HepG2 (cell line): Measurements from ENCODE around the gene LYST. TPM values are rescaled to one million over a fixed set of nuclear protein-coding genes. Genes with fewer than 3 reads are reported as not detected.

Source experiments
- AKNA ChIP-seq: sonication (generic); formaldehyde crosslinking; IDR thresholded peaks from 2 replicates; pipeline ENCODE4 v1.4.0; 2020; ENCODE audit warnings: missing genetic modification reagents, borderline replicate concordance
- ELF1 ChIP-seq: sonication (generic); formaldehyde crosslinking; IDR thresholded peaks from 2 replicates; pipeline ENCODE4 v1.4.0; 2020; ENCODE audit warnings: missing genetic modification reagents
- ISL2 ChIP-seq: sonication (generic); formaldehyde crosslinking; IDR thresholded peaks from 2 replicates; pipeline ENCODE4 v1.5.0; 2020; ENCODE audit warnings: missing genetic modification reagents
- JUND ChIP-seq: sonication (generic); formaldehyde crosslinking; IDR thresholded peaks from 2 replicates; pipeline ENCODE4 v1.8.0; 2022; ENCODE audit warnings: mild to moderate bottlenecking, missing genetic modification reagents
- KLF15 ChIP-seq: sonication (generic); formaldehyde crosslinking; IDR thresholded peaks from 2 replicates; pipeline ENCODE4 v1.8.1; 2023; ENCODE audit warnings: borderline replicate concordance, mild to moderate bottlenecking, inconsistent platforms, missing genetic modification reagents, mixed read lengths
- RARA ChIP-seq: IDR thresholded peaks from 2 replicates; pipeline ENCODE4 v1.6.1; 2016; ENCODE audit warnings: missing genetic modification reagents, missing compliant biosample characterization
- SMYD3 ChIP-seq: sonication (generic); formaldehyde crosslinking; IDR thresholded peaks from 2 replicates; pipeline ENCODE4 v1.8.1; 2023; ENCODE audit warnings: mild to moderate bottlenecking, missing genetic modification reagents
- TMF1 ChIP-seq: sonication (generic); formaldehyde crosslinking; IDR thresholded peaks from 2 replicates; pipeline ENCODE4 v1.8.1; 2022; ENCODE audit warnings: low read depth, missing genetic modification reagents
- ZBTB20 ChIP-seq: sonication (generic); formaldehyde crosslinking; IDR thresholded peaks from 2 replicates; pipeline ENCODE4 v1.8.1; 2023; ENCODE audit warnings: missing genetic modification reagents, low read depth, mild to moderate bottlenecking, borderline replicate concordance
- ZFYVE20 ChIP-seq: sonication (generic); formaldehyde crosslinking; IDR thresholded peaks from 2 replicates; pipeline ENCODE4 v1.8.0; 2023; ENCODE audit warnings: low read depth, mild to moderate bottlenecking, moderate library complexity, missing genetic modification reagents, borderline replicate concordance
- ZMYM2 ChIP-seq: sonication (generic); formaldehyde crosslinking; IDR thresholded peaks from 2 replicates; pipeline ENCODE4 v1.8.0; 2022; ENCODE audit warnings: mild to moderate bottlenecking, missing genetic modification reagents
- ZMYM4 ChIP-seq: sonication (generic); formaldehyde crosslinking; IDR thresholded peaks from 2 replicates; pipeline ENCODE4 v1.8.1; 2023; ENCODE audit warnings: mild to moderate bottlenecking, missing genetic modification reagents
- ZNF101 ChIP-seq: sonication (generic); formaldehyde crosslinking; IDR thresholded peaks from 2 replicates; pipeline ENCODE4 v1.4.0; 2020; ENCODE audit warnings: mild to moderate bottlenecking, low read depth, missing genetic modification reagents, borderline replicate concordance
- ZNF451 ChIP-seq: sonication (generic); formaldehyde crosslinking; IDR thresholded peaks from 2 replicates; pipeline ENCODE4 v1.5.0; 2020; ENCODE audit warnings: mild to moderate bottlenecking, missing genetic modification reagents
- ZNF674 ChIP-seq: sonication (generic); formaldehyde crosslinking; IDR thresholded peaks from 2 replicates; pipeline ENCODE4 v1.5.0; 2020; ENCODE audit warnings: low read depth, mild to moderate bottlenecking, missing genetic modification reagents
- polyA plus RNA-seq, 8 experiments: library from polyadenylated mRNA; depleted of rRNA in 3 of 8; stranded (reverse) in 7 of 8; unstranded in 1 of 8; fragments of >200 nt; fragmentation: Illumina TruSeq in 4 of 8; extraction: Trizol in 4 of 8; gene quantifications; 2 replicates each; pipeline versions ENCODE4 v1.2.1 to v1.2.3, GENCODE V29; 2011 to 2016; ENCODE audit warnings: low read depth in 4 of 8, missing spikeins in 1 of 8, mixed read lengths in 1 of 8; ENCODE audit not compliant: insufficient read depth in 1 of 8
- total RNA-seq, 5 experiments: library from RNA; depleted of rRNA; stranded (reverse); fragments of >200 nt; fragmentation: Illumina TruSeq; extraction: Trizol; gene quantifications; 2 replicates each; pipeline ENCODE4 v1.2.3, GENCODE V29; 2016; ENCODE audit warnings: low read depth in 1 of 5
- TF ChIP-seq, protein P1 (sequence below): sonication (generic); formaldehyde crosslinking; IDR thresholded peaks from 2 replicates; pipeline ENCODE4 v1.8.0; 2023; ENCODE audit warnings: mild to moderate bottlenecking, missing genetic modification reagents
- TF ChIP-seq, protein P2 (sequence below): sonication (generic); formaldehyde crosslinking; IDR thresholded peaks from 2 replicates; pipeline ENCODE4 v1.4.0; 2020; ENCODE audit warnings: missing genetic modification reagents, low read depth, mild to moderate bottlenecking, borderline replicate concordance
- TF ChIP-seq, protein P3 (sequence below): sonication (generic); formaldehyde crosslinking; IDR thresholded peaks from 2 replicates; pipeline ENCODE4 v1.4.0; 2020; ENCODE audit warnings: missing genetic modification reagents

Gene LYST
- total and polyA plus RNA-seq, 2 of the 13 experiments (the other 11 are each of a cell fraction or from before 2014, with no cell fraction given) = 0.91 to 2.5 TPM

GRCh38 chr1:235823684-235824083, 43.0 kb downstream of the LYST start (continued):
- TF ChIP-seq, protein P1, sequence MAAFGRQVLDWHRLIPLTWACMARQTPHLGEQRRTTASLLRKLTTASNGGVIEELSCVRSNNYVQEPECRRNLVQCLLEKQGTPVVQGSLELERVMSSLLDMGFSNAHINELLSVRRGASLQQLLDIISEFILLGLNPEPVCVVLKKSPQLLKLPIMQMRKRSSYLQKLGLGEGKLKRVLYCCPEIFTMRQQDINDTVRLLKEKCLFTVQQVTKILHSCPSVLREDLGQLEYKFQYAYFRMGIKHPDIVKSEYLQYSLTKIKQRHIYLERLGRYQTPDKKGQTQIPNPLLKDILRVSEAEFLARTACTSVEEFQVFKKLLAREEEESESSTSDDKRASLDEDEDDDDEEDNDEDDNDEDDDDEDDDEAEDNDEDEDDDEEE (CRISPR knock-in tag) = no peak
- TF ChIP-seq TMF1 (CRISPR knock-in tag) (no peak), JUND (CRISPR knock-in tag) (no peak), AKNA (CRISPR knock-in tag) (no peak), ZMYM4 (CRISPR knock-in tag) (no peak), ZNF451 (CRISPR knock-in tag) (no peak), RARA (CRISPR knock-in tag) (peak; percentile 74), ZBTB20 (no peak), SMYD3 (CRISPR knock-in tag) (no peak), ZNF101 (no peak), ZMYM2 (CRISPR knock-in tag) (no peak), KLF15 (CRISPR knock-in tag) (no peak), ISL2 (CRISPR knock-in tag) (peak; percentile 84), ZNF674 (CRISPR knock-in tag) (no peak), ELF1 (CRISPR knock-in tag) (no peak), ZFYVE20 (CRISPR knock-in tag) (no peak)
- TF ChIP-seq, protein P2, sequence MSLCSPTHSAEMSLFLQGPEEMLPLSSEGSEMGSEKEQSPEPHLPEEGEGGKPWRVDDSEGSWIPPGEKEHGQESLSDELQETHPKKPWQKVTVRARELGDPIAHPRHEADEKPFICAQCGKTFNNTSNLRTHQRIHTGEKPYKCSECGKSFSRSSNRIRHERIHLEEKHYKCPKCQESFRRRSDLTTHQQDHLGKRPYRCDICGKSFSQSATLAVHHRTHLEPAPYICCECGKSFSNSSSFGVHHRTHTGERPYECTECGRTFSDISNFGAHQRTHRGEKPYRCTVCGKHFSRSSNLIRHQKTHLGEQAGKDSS (CRISPR knock-in tag) = no peak
- TF ChIP-seq, protein P3, sequence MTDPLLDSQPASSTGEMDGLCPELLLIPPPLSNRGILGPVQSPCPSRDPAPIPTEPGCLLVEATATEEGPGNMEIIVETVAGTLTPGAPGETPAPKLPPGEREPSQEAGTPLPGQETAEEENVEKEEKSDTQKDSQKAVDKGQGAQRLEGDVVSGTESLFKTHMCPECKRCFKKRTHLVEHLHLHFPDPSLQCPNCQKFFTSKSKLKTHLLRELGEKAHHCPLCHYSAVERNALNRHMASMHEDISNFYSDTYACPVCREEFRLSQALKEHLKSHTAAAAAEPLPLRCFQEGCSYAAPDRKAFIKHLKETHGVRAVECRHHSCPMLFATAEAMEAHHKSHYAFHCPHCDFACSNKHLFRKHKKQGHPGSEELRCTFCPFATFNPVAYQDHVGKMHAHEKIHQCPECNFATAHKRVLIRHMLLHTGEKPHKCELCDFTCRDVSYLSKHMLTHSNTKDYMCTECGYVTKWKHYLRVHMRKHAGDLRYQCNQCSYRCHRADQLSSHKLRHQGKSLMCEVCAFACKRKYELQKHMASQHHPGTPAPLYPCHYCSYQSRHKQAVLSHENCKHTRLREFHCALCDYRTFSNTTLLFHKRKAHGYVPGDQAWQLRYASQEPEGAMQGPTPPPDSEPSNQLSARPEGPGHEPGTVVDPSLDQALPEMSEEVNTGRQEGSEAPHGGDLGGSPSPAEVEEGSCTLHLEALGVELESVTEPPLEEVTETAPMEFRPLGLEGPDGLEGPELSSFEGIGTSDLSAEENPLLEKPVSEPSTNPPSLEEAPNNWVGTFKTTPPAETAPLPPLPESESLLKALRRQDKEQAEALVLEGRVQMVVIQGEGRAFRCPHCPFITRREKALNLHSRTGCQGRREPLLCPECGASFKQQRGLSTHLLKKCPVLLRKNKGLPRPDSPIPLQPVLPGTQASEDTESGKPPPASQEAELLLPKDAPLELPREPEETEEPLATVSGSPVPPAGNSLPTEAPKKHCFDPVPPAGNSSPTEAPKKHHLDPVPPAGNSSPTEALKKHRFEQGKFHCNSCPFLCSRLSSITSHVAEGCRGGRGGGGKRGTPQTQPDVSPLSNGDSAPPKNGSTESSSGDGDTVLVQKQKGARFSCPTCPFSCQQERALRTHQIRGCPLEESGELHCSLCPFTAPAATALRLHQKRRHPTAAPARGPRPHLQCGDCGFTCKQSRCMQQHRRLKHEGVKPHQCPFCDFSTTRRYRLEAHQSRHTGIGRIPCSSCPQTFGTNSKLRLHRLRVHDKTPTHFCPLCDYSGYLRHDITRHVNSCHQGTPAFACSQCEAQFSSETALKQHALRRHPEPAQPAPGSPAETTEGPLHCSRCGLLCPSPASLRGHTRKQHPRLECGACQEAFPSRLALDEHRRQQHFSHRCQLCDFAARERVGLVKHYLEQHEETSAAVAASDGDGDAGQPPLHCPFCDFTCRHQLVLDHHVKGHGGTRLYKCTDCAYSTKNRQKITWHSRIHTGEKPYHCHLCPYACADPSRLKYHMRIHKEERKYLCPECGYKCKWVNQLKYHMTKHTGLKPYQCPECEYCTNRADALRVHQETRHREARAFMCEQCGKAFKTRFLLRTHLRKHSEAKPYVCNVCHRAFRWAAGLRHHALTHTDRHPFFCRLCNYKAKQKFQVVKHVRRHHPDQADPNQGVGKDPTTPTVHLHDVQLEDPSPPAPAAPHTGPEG (CRISPR knock-in tag) = no peak
